OCI-LY3 (cell line): ENCODE results near the gene PER1.

ENCODE experiments used
- CTCF ChIP-seq: fragments of 200-600, 300-600 bp; sonication (generic); IDR thresholded peaks from 2 replicates; pipeline ENCODE4 v1.5.1; 2014; ENCODE audit warnings: antibody characterized with exemption, low read length, low read depth
- EZH2phosphoT487 ChIP-seq: fragments of 200-600 bp; shearing (Covaris generic); IDR thresholded peaks from 2 replicates; pipeline ENCODE4 v1.6.1; 2018; ENCODE audit warnings: antibody characterized with exemption, mixed run types, low read depth

GRCh38 chr17:8154608-8155155, 2.5 kb upstream of the PER1 start:
- TF ChIP-seq CTCF (no peak), EZH2phosphoT487 (no peak)
